MCF 10A (cell line): ENCODE data around the gene SNX30. TPM values are rescaled to one million over a fixed set of nuclear protein-coding genes. Genes with fewer than 3 reads are reported as not detected.
A peak's percentile ranks its signal among the peaks of the same experiment; 100 is the strongest.

Experiments used
- BruUV-seq: library from RNA; stranded (reverse); fragments of 400-500 nt; replicated peaks from 2 replicates; lab custom pipeline; 2021; lab: Mats Ljungman, UMichigan
- CTCF ChIA-PET: fragments of 300-600 bp; sonication (Branson Sonifier 250); formaldehyde crosslinking; extraction: SDS; loops from one replicate; lab custom pipeline; 2021; ENCODE audit warnings: antibody characterized with exemption, inconsistent platforms; lab: Yijun Ruan, JAX
- POLR2A ChIA-PET: fragments of 300-600, 350-650 bp; sonication (Branson Sonifier 250); formaldehyde crosslinking; extraction: SDS; loops from one replicate; lab custom pipeline; 2020; ENCODE audit warnings: antibody characterized with exemption, inconsistent platforms; lab: Yijun Ruan, JAX
- DNase-seq: peaks from one replicate; pipeline ENCODE4 v3.0.0-alpha.2; 2018; ENCODE audit not compliant: unreplicated experiment
- H3K27ac Mint-ChIP-seq: one replicate; pipeline ENCODE4 v1.8.0; 2022; ENCODE audit warnings: mild to moderate bottlenecking, low read depth, mixed read lengths; ENCODE audit not compliant: unreplicated experiment
- H3K27me3 Mint-ChIP-seq: one replicate; pipeline ENCODE4 v1.8.0; 2022; ENCODE audit warnings: mixed read lengths; ENCODE audit not compliant: insufficient read depth, unreplicated experiment
- H3K36me3 Mint-ChIP-seq: one replicate; pipeline ENCODE4 v1.8.0; 2022; ENCODE audit warnings: mild to moderate bottlenecking, moderate library complexity, mixed read lengths; ENCODE audit not compliant: insufficient read depth, unreplicated experiment
- H3K4me1 Mint-ChIP-seq: one replicate; pipeline ENCODE4 v1.8.0; 2022; ENCODE audit warnings: mixed read lengths; ENCODE audit not compliant: insufficient read depth, unreplicated experiment
- H3K4me3 Mint-ChIP-seq: one replicate; pipeline ENCODE4 v1.8.0; 2022; ENCODE audit warnings: mild to moderate bottlenecking, moderate library complexity, mixed read lengths; ENCODE audit not compliant: unreplicated experiment
- H3K9me3 Mint-ChIP-seq: one replicate; pipeline ENCODE4 v1.8.0; 2022; ENCODE audit warnings: mixed read lengths; ENCODE audit not compliant: unreplicated experiment
- CTCF ChIP-seq: fragments of 200-600 bp; IDR thresholded peaks from one replicate; pipeline ENCODE4 v1.8.0; 2022; ENCODE audit warnings: antibody characterized with exemption, mild to moderate bottlenecking; ENCODE audit not compliant: unreplicated experiment
- intact Hi-C: fragments of 100-400 bp; cut with micrococcal nuclease; formaldehyde crosslinking; loops from 2 replicates; pipeline ENCODE4 v1.14.1; 2022
- total RNA-seq: library from RNA; stranded (reverse); gene quantifications from 2 replicates; pipeline ENCODE4 v1.2.3, GENCODE V29; 2022

Gene SNX30
- total RNA-seq, 1 experiment from 2014 or later: 9.6 TPM

- no peak for TF ChIP-seq CTCF
- H3K36me3 Mint-ChIP-seq: no peaks in the 10 kb centered on the region
- ChIA-PET POLR2A (no interaction called here), CTCF (interaction anchor here (1.9 to 2.1 kb wide), 2 partner anchors 16 to 41 kb away, joined by 8 to 9 read pairs; no protein-coding TSS in a partner anchor)
- intact Hi-C loops: no loop called here
- DNase-seq: no peak
- H3K4me3 Mint-ChIP-seq: no peak overlapping the region
- no peak overlapping the region for H3K27ac Mint-ChIP-seq
- no TSS peak for BruUV-seq
- no peaks in the 10 kb centered on the region for H3K9me3 Mint-ChIP-seq
- no peaks in the 10 kb centered on the region for H3K27me3 Mint-ChIP-seq
- peaks cover 7% of the 10 kb centered on the region for H3K4me1 Mint-ChIP-seq
These were observed 110.6 kb downstream of the SNX30 start for GRCh38 chr9:112861155-112861554.

GRCh38 chr9:112861638-112862555 lies 111.3 kb downstream of the SNX30 start:
- ChIA-PET POLR2A (no interaction called here), CTCF (interaction anchor here (1.9 to 2.1 kb wide), 2 partner anchors 17 to 41 kb away, joined by 8 to 9 read pairs; no protein-coding TSS in a partner anchor)
- intact Hi-C loops: no loop called here
- no peaks in the 10 kb centered on the region for H3K9me3 Mint-ChIP-seq
- no peak for TF ChIP-seq CTCF
- peaks cover 8% of the 10 kb centered on the region for H3K4me1 Mint-ChIP-seq
- H3K36me3 Mint-ChIP-seq: no peaks in the 10 kb centered on the region
- no TSS peak for BruUV-seq
- no peak overlapping the region for H3K27ac Mint-ChIP-seq
- DNase-seq: peak; percentile 30
- no peaks in the 10 kb centered on the region for H3K27me3 Mint-ChIP-seq
- H3K4me3 Mint-ChIP-seq: no peak overlapping the region

- TF ChIP-seq CTCF: no peak
- H3K36me3 Mint-ChIP-seq: no peaks in the 10 kb centered on the region
- H3K4me3 Mint-ChIP-seq: no peak overlapping the region
- H3K9me3 Mint-ChIP-seq: no peaks in the 10 kb centered on the region
- ChIA-PET POLR2A (interaction anchor here (0.6 to 1.2 kb wide), 2 partner anchors 59 to 388 kb away, joined by 3 read pairs; no protein-coding TSS in a partner anchor), CTCF (interaction anchor here (0.9 to 1.6 kb wide), 2 partner anchors 39 to 406 kb away, joined by 4 to 5 read pairs; no protein-coding TSS in a partner anchor)
- peaks cover 15% of the 10 kb centered on the region for H3K4me1 Mint-ChIP-seq
- H3K27me3 Mint-ChIP-seq: no peaks in the 10 kb centered on the region
- no peak for DNase-seq
- intact Hi-C loops: no loop called here
- peak overlapping the region; percentile 43 for H3K27ac Mint-ChIP-seq
- BruUV-seq: no TSS peak
These were observed 112.7 kb downstream of the SNX30 start for GRCh38 chr9:112863214-112863613.

- no TSS peak for BruUV-seq
- CTCF ChIA-PET: interaction anchor here (0.9 to 1.6 kb wide), 3 partner anchors 8 to 405 kb away, joined by 3 to 5 read pairs (median 4); no protein-coding TSS in a partner anchor
These were observed 113.2 kb downstream of the SNX30 start for GRCh38 chr9:112863746-112864145.

More at GRCh38 chr9:112863746-112864145, 113.2 kb downstream of the SNX30 start:
- Mint-ChIP-seq H3K4me3 (no peak overlapping the region), H3K36me3 (no peaks in the 10 kb centered on the region), H3K9me3 (no peaks in the 10 kb centered on the region), H3K4me1 (peaks cover 15% of the 10 kb centered on the region), H3K27me3 (no peaks in the 10 kb centered on the region), H3K27ac (no peak overlapping the region)
- TF ChIP-seq CTCF: no peak
- POLR2A ChIA-PET: interaction anchor here (1.2 kb wide), 1 partner anchor 58 kb away, joined by 3 read pairs; no protein-coding TSS in a partner anchor
- no peak for DNase-seq
- intact Hi-C loops: no loop called here
